Ramos (cell line): Measurements from ENCODE around the gene SLC10A6.

Experiments used
- in situ Hi-C: fragments of 300-500 bp; cut with MboI; formaldehyde crosslinking; loops from one replicate; pipeline ENCODE4 v1.14.3; 2022; ENCODE audit warnings: low sequenced_read_pairs; ENCODE audit not compliant: unreplicated experiment

The SLC10A6 gene

GRCh38 chr4:86810847-86811246 lies 38.3 kb downstream of the SLC10A6 start:
- in situ Hi-C loops, result no loop called here

GRCh38 chr4:86809809-86810208 lies 39.4 kb downstream of the SLC10A6 start:
- in situ Hi-C loops, result no loop called here

- in situ Hi-C loops, result no loop called here
Observed at GRCh38 chr4:86791126-86791525, 58.1 kb downstream of the SLC10A6 start.

GRCh38 chr4:86788826-86789225 lies 60.4 kb downstream of the SLC10A6 start:
- in situ Hi-C loops, result no loop called here

- in situ Hi-C loops, result no loop called here
Observed at GRCh38 chr4:86778175-86778574, 71.0 kb downstream of the SLC10A6 start.

- in situ Hi-C loops, result no loop called here
Observed at GRCh38 chr4:86775061-86775460, 74.1 kb downstream of the SLC10A6 start.
